Fibroblast of villous mesenchyme (primary cell): ENCODE measurements around the gene SLC39A11. TPM values are rescaled to one million over a fixed set of nuclear protein-coding genes. Genes with fewer than 3 reads are reported as not detected.

Source experiments
- DNase-seq: peaks from one replicate; pipeline ENCODE4 v3.0.0-alpha.2; 2010; ENCODE audit warnings: low read depth
- H3K4me3 ChIP-seq: 2 replicates; pipeline ENCODE4 v1.5.1; 2011; ENCODE audit warnings: low read depth, mild to moderate bottlenecking, low read length
- total RNA-seq: library from RNA; depleted of rRNA; stranded (reverse); fragments of >200 nt; gene quantifications from 2 replicates; pipeline ENCODE4 v1.2.3, GENCODE V29; 2012
- TF ChIP-seq, protein P1 (sequence below): IDR thresholded peaks from 2 replicates; pipeline ENCODE4 v1.5.1; 2012; ENCODE audit warnings: low read depth, mild to moderate bottlenecking, low read length; ENCODE audit not compliant: insufficient read depth

SLC39A11 gene
- total RNA-seq, 1 donor: 16.0 TPM

DNA sequence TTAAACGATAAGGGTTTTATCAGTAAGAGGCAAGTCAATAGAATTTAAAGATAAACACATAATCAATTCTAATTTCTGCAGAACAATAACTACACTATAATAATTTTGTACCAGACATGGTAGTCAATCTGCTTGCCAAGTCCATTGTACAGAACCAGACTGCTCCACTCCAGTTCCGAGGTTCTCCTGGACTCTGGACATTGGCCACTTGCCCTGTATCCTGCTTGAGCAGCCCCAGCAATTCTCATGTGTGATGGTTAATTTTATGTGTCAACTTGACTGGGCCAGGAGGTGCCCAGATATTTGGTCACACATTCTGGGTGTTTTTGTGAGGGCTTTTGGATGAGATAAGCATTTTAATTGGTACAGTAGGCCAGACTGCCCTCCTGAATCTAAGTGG lies 384.6 kb downstream of the SLC39A11 start:
- H3K4me3 ChIP-seq: no peak overlapping the region
- no peak for DNase-seq
- TF ChIP-seq, protein P1, sequence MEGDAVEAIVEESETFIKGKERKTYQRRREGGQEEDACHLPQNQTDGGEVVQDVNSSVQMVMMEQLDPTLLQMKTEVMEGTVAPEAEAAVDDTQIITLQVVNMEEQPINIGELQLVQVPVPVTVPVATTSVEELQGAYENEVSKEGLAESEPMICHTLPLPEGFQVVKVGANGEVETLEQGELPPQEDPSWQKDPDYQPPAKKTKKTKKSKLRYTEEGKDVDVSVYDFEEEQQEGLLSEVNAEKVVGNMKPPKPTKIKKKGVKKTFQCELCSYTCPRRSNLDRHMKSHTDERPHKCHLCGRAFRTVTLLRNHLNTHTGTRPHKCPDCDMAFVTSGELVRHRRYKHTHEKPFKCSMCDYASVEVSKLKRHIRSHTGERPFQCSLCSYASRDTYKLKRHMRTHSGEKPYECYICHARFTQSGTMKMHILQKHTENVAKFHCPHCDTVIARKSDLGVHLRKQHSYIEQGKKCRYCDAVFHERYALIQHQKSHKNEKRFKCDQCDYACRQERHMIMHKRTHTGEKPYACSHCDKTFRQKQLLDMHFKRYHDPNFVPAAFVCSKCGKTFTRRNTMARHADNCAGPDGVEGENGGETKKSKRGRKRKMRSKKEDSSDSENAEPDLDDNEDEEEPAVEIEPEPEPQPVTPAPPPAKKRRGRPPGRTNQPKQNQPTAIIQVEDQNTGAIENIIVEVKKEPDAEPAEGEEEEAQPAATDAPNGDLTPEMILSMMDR: no peak

DNA sequence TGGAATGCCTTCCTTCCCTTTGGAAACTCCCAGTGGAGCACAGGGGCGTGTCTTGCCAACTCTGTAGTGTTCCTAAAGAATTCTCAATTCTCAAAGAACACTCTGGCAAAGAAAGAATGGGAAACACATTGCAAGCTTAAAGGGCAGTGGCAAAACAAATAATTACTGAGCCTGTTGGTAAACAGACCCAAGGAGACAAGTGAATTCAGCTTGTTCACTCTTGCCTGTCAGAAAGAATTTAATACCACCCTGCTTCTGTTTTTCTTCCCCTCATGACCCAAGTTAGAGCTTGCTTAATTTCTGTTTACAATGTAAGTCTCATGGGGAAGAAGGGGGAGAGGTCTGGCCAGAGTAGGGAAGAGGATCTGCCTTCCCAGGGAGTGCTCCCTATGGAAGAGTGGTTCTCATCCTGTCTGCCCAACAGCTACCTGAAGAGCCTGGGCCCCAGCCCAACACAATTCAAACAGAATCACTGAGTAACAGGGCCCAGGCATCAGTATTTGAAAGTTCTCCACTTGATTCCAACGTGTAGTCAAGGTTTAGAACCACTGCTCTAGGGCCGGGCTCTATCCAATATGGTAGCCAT lies 386.0 kb downstream of the SLC39A11 start:
- TF ChIP-seq, protein P1: no peak
- DNase-seq: peak; percentile 65
- H3K4me3 ChIP-seq: no peak overlapping the region

DNA sequence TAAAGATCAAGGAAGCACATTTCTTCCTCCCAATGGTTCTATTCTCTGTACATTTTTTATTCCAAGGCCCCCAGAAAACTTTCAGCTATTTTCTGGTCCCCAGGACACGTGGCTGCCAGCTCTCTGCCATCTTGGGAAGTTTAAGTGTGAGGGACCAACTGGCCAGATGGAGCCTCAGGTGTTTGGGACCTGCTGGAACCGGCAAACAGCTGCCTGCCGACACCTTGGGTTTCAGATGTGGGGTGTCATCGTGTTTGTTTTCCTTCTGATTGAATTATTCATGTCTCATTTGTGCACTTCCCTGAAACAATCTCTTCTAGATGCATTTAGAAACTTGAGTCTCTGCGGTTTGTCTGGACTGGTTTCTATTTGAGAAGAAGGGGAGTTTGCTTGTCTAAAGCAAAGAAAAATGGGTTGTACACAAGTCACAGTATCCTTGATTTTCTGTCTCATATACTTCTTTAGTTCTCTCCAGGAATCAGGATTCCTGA lies 386.5 kb downstream of the SLC39A11 start:
- TF ChIP-seq, protein P1: no peak
- DNase-seq: no peak
- H3K4me3 ChIP-seq: no peak overlapping the region

DNA sequence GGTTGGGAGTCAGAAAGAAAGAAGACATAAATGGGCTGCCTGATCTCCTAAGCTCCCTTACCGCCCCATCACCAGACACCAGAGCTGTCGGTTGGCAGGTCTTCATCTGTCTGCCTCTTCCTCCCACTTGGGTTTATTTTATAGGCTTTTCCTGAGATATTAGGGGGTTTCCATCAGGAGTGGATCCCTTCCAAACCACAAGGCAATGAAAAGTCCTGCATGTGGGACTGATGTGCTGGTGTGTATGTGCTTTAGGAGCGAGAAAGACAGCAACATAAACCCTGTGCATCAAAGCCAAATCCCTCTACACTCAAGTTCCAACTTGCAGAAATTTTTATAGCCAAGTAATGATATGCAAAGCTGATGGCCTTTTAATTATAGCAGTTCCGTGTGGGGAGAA lies 389.5 kb downstream of the SLC39A11 start:
- DNase-seq: peak; percentile 73
- TF ChIP-seq, protein P1: no peak

DNA sequence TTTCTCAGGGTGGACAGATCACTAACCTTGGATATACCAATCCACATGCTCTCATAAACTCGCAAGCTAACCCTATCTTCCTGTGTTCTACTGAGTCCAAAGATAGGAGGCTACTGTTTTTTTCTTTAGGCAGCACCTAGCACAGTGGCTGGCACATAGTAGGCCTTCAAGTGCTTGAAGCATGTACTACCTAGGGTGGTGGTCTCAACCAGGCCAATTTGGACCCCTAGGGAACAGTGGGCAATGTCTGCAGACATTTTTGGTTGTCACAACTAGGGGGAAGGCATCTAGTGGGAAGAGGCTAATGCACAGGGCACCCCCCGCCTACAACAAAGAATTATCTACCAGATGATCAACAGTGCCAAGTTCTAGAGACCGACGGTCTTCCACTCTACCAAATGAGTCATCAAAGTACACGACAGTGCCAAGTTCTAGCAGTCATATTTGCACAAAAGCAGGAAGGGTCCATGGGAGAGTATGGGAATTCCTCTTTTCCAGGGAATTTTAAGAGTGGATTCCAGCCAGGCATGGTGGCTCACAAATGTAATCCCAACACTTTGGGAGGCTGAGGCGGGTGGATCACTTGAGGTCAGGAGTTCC lies 390.3 kb downstream of the SLC39A11 start:
- DNase-seq: no peak
- TF ChIP-seq, protein P1: no peak

More for the DNA sequence above, 389.5 kb downstream of the SLC39A11 start:
- no peak overlapping the region for H3K4me3 ChIP-seq

DNA sequence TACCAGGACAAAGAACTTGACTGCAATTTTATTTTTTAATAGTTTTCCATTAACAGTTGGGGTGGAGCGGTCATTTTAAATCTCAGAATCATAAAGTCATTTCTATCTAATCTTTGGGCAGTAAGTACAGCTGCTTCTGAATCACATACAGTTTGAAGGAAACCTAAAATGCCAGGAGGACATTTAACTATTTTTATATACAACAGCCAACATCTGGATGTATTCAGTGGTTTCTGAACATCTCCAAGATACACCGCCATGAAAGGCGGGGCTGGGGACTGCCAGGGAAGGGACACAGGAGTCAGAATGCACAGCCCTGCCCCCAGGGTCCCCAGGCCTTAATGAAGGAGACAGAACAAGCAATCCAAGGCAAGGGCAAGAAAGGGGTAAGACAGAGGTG lies 392.3 kb downstream of the SLC39A11 start:
- no peak overlapping the region for H3K4me3 ChIP-seq
- TF ChIP-seq, protein P1: no peak
- DNase-seq: no peak

More for the DNA sequence above, 390.3 kb downstream of the SLC39A11 start:
- no peak overlapping the region for H3K4me3 ChIP-seq
